H9 (cell line): ENCODE measurements around the gene SPECC1. TPM values are rescaled to one million over a fixed set of nuclear protein-coding genes. Genes with fewer than 3 reads are reported as not detected.

ENCODE experiments used
- DNase-seq: peaks from one replicate; pipeline ENCODE4 v3.0.0-alpha.2; 2017
- H2AFZ ChIP-seq: one replicate; pipeline ENCODE4 v1.6.1; 2013; ENCODE audit warnings: mild to moderate bottlenecking, low read length, control low read depth, moderate library complexity
- H2AK5ac ChIP-seq: 2 replicates; pipeline ENCODE4 v1.6.1; 2013; ENCODE audit warnings: low read length, control low read depth, mixed read lengths; ENCODE audit not compliant: insufficient read length
- H2BK120ac ChIP-seq: one replicate; pipeline ENCODE4 v1.6.1; 2013; ENCODE audit warnings: low read depth, mild to moderate bottlenecking, low read length, control low read depth, inconsistent platforms; ENCODE audit not compliant: poor library complexity, severe bottlenecking
- H2BK12ac ChIP-seq: 2 replicates; pipeline ENCODE4 v1.6.1; 2013; ENCODE audit warnings: low read length, control low read depth, mixed read lengths, low read depth; ENCODE audit not compliant: insufficient read length
- H2BK15ac ChIP-seq: 2 replicates; pipeline ENCODE4 v1.6.1; 2013; ENCODE audit warnings: low read depth, low read length, control low read depth
- H2BK20ac ChIP-seq: one replicate; pipeline ENCODE4 v1.6.1; 2013; ENCODE audit warnings: low read depth, mild to moderate bottlenecking, low read length, control low read depth, inconsistent platforms; ENCODE audit not compliant: poor library complexity, severe bottlenecking
- H2BK5ac ChIP-seq: 2 replicates; pipeline ENCODE4 v1.6.1; 2013; ENCODE audit warnings: low read length, control low read depth, mixed read lengths; ENCODE audit not compliant: insufficient read length
- H3K14ac ChIP-seq: 2 replicates; pipeline ENCODE4 v1.6.1; 2013; ENCODE audit warnings: low read length, control low read depth; ENCODE audit not compliant: insufficient read depth
- H3K18ac ChIP-seq: 2 replicates; pipeline ENCODE4 v1.6.1; 2013; ENCODE audit warnings: low read depth, mild to moderate bottlenecking, mixed read lengths, low read length, control low read depth; ENCODE audit not compliant: insufficient read length
- H3K23ac ChIP-seq: 2 replicates; pipeline ENCODE4 v1.6.1; 2013; ENCODE audit warnings: low read length, control low read depth, mixed read lengths, low read depth; ENCODE audit not compliant: insufficient read length
- H3K23me2 ChIP-seq: 2 replicates; pipeline ENCODE4 v1.6.1; 2013; ENCODE audit warnings: low read depth, mild to moderate bottlenecking, mixed read lengths, low read length, control low read depth; ENCODE audit not compliant: insufficient read length, poor library complexity, severe bottlenecking
- H3K27ac ChIP-seq: 2 replicates; pipeline ENCODE4 v1.5.1; 2013; ENCODE audit warnings: low read length, control low read depth, mixed read lengths, low read depth; ENCODE audit not compliant: insufficient read length
- H3K27me3 ChIP-seq: 2 replicates; pipeline ENCODE4 v1.6.1; 2013; ENCODE audit warnings: low read length, control low read depth, inconsistent platforms; ENCODE audit not compliant: insufficient read depth
- H3K4ac ChIP-seq: 2 replicates; pipeline ENCODE4 v1.6.1; 2013; ENCODE audit warnings: low read depth, mild to moderate bottlenecking, control low read depth, inconsistent platforms, low read length, moderate library complexity
- H3K4me1 ChIP-seq: 2 replicates; pipeline ENCODE4 v1.6.1; 2013; ENCODE audit warnings: low read length, control low read depth, inconsistent platforms; ENCODE audit not compliant: insufficient read depth
- H3K4me2 ChIP-seq: 2 replicates; pipeline ENCODE4 v1.6.1; 2013; ENCODE audit warnings: low read length, control low read depth, mixed read lengths; ENCODE audit not compliant: insufficient read length, insufficient read depth
- H3K56ac ChIP-seq: 2 replicates; pipeline ENCODE4 v1.6.1; 2013; ENCODE audit warnings: low read depth, mild to moderate bottlenecking, mixed read lengths, low read length, control low read depth; ENCODE audit not compliant: insufficient read length
- H3K79me1 ChIP-seq: 2 replicates; pipeline ENCODE4 v1.6.1; 2013; ENCODE audit warnings: low read depth, mild to moderate bottlenecking, moderate library complexity, low read length, control low read depth, inconsistent platforms; ENCODE audit not compliant: insufficient read depth, poor library complexity, severe bottlenecking
- H3K79me2 ChIP-seq: 2 replicates; pipeline ENCODE4 v1.6.1; 2013; ENCODE audit warnings: low read length, control low read depth, inconsistent platforms; ENCODE audit not compliant: insufficient read depth
- H3K9ac ChIP-seq: 2 replicates; pipeline ENCODE4 v1.6.1; 2013; ENCODE audit warnings: low read length, control low read depth, mixed read lengths; ENCODE audit not compliant: insufficient read length; ENCODE audit errors: extremely low read depth
- H3K9me3 ChIP-seq: one replicate; pipeline ENCODE4 v1.6.1; 2013; ENCODE audit warnings: low read depth, low read length, inconsistent platforms; ENCODE audit not compliant: control insufficient read depth
- H3T11ph ChIP-seq: one replicate; pipeline ENCODE4 v1.6.1; 2013; ENCODE audit warnings: mild to moderate bottlenecking, low read length, control low read depth, inconsistent platforms
- H4K20me1 ChIP-seq: one replicate; pipeline ENCODE4 v1.6.1; 2013; ENCODE audit not compliant: control insufficient read depth, insufficient read length, insufficient read depth
- H4K5ac ChIP-seq: 2 replicates; pipeline ENCODE4 v1.6.1; 2013; ENCODE audit warnings: low read depth, mild to moderate bottlenecking, mixed read lengths, low read length, control low read depth; ENCODE audit not compliant: insufficient read length
- H4K8ac ChIP-seq: replicated peaks from 2 replicates; pipeline ENCODE4 v1.6.1; 2013; ENCODE audit warnings: low read length, control low read depth, mixed read lengths, low read depth; ENCODE audit not compliant: insufficient read length
- H4K91ac ChIP-seq: 2 replicates; pipeline ENCODE4 v1.6.1; 2013; ENCODE audit warnings: low read depth, mild to moderate bottlenecking, moderate library complexity, mixed read lengths, low read length, control low read depth; ENCODE audit not compliant: insufficient read length
- H3K27ac Mint-ChIP-seq, 3 experiments: 2 replicates in 2 of 3; 3 replicates in 1 of 3; pipeline ENCODE4 v1.8.0; 2020 to 2021; ENCODE audit warnings: mixed read lengths in 3 of 3, mild to moderate bottlenecking in 1 of 3, moderate library complexity in 1 of 3
- H3K27me3 Mint-ChIP-seq: 2 replicates; pipeline ENCODE4 v1.8.0; 2021; ENCODE audit warnings: low read depth, mild to moderate bottlenecking, moderate library complexity, mixed read lengths
- H3K36me3 Mint-ChIP-seq, 3 experiments: 2 replicates in 2 of 3; 3 replicates in 1 of 3; pipeline ENCODE4 v1.8.0; 2020 to 2021; ENCODE audit warnings: low read depth in 3 of 3, mixed read lengths in 3 of 3; ENCODE audit not compliant: insufficient read depth in 1 of 3
- H3K4me1 Mint-ChIP-seq, 2 experiments: 2 replicates each; pipeline ENCODE4 v1.8.0; 2020; ENCODE audit warnings: mixed read lengths in 2 of 2
- H3K4me3 Mint-ChIP-seq, 2 experiments: 2 replicates in 1 of 2; 3 replicates in 1 of 2; pipeline ENCODE4 v1.8.0; 2020 to 2021; ENCODE audit warnings: mild to moderate bottlenecking in 2 of 2, mixed read lengths in 2 of 2, moderate library complexity in 1 of 2
- H3K9me3 Mint-ChIP-seq, 2 experiments: 2 replicates in 1 of 2; 3 replicates in 1 of 2; pipeline ENCODE4 v1.8.0; 2020; ENCODE audit warnings: mild to moderate bottlenecking in 2 of 2, mixed read lengths in 2 of 2, moderate library complexity in 1 of 2
- CTCF ChIP-seq: fragments of 200-600 bp; sonication (generic); conservative IDR thresholded peaks from 3 replicates; pipeline ENCODE4 v1.8.0; 2021; ENCODE audit warnings: antibody characterized with exemption, mild to moderate bottlenecking
- WGBS: extraction: QIAGEN DNeasy Blood & Tissue Kit; methylation state at CpG from one replicate; pipeline ENCODE4 v1.1.7; 2013; ENCODE audit warnings: missing lambda C conversion rate, low lambda C conversion rate, mixed read lengths; ENCODE audit not compliant: insufficient read length; ENCODE audit errors: extremely low coverage; 5-methylcytosine and 5-hydroxymethylcytosine counted together
- total RNA-seq: library from RNA; stranded (reverse); gene quantifications from 2 replicates; pipeline ENCODE4 v1.2.1, GENCODE V29; 2021

The SPECC1 gene
- total RNA-seq, 1 experiment from 2014 or later = 65.7 TPM

GRCh38 chr17:20085283-20085845 is 76.2 kb downstream of the SPECC1 start:
- Histone ChIP-seq H3K79me1 (no peaks in the 10 kb centered on the region), H3K23me2 (no peaks in the 10 kb centered on the region), H4K91ac (no peak overlapping the region), H4K5ac (no peak overlapping the region), H3K56ac (no peak overlapping the region), H3K4ac (no peak overlapping the region), H3K79me2 (no peaks in the 10 kb centered on the region), H2BK120ac (no peak overlapping the region), H3T11ph (no peak overlapping the region), H3K27me3 (no peaks in the 10 kb centered on the region), H2BK5ac (no peak overlapping the region), H3K9ac (no peak overlapping the region), H2BK15ac (no peak overlapping the region), H2BK12ac (no peak overlapping the region), H3K27ac (no peak overlapping the region), H2AFZ (no peak overlapping the region), H3K18ac (no peak overlapping the region), H3K9me3 (no peaks in the 10 kb centered on the region), H4K20me1 (no peaks in the 10 kb centered on the region), H3K4me1 (no peaks in the 10 kb centered on the region), H3K23ac (no peak overlapping the region), H3K14ac (no peak overlapping the region), H4K8ac (no peak overlapping the region), H2BK20ac (no peak overlapping the region), H3K4me2 (no peak overlapping the region), H2AK5ac (no peak overlapping the region)
- H3K4me3 Mint-ChIP-seq = no peak overlapping the region
- H3K36me3 Mint-ChIP-seq = no peaks in the 10 kb centered on the region
- DNase-seq = no peak
- no peaks in the 10 kb centered on the region for H3K9me3 Mint-ChIP-seq
- peaks cover 32 to 50% of the 10 kb centered on the region in 2 experiments for H3K4me1 Mint-ChIP-seq
- WGBS = no CpG with 5 or more reads among the region's 15 CpGs
- H3K27ac Mint-ChIP-seq = no peak overlapping the region
- no peak; the same call in 2 of the 3 replicates for TF ChIP-seq CTCF
- H3K27me3 Mint-ChIP-seq = no peaks in the 10 kb centered on the region
